Smooth muscle cell of trachea (primary cell): Measurements from ENCODE around the gene TLCD5. TPM values are rescaled to one million over a fixed set of nuclear protein-coding genes. Genes with fewer than 3 reads are reported as not detected.

Experiments used
- total RNA-seq: library from RNA; depleted of rRNA; stranded (reverse); fragments of >200 nt; gene quantifications from 2 replicates; pipeline ENCODE4 v1.2.1, GENCODE V29; 2014

TLCD5 gene
- 9.4 and 10.0 TPM in 2 replicates for total RNA-seq

DNA sequence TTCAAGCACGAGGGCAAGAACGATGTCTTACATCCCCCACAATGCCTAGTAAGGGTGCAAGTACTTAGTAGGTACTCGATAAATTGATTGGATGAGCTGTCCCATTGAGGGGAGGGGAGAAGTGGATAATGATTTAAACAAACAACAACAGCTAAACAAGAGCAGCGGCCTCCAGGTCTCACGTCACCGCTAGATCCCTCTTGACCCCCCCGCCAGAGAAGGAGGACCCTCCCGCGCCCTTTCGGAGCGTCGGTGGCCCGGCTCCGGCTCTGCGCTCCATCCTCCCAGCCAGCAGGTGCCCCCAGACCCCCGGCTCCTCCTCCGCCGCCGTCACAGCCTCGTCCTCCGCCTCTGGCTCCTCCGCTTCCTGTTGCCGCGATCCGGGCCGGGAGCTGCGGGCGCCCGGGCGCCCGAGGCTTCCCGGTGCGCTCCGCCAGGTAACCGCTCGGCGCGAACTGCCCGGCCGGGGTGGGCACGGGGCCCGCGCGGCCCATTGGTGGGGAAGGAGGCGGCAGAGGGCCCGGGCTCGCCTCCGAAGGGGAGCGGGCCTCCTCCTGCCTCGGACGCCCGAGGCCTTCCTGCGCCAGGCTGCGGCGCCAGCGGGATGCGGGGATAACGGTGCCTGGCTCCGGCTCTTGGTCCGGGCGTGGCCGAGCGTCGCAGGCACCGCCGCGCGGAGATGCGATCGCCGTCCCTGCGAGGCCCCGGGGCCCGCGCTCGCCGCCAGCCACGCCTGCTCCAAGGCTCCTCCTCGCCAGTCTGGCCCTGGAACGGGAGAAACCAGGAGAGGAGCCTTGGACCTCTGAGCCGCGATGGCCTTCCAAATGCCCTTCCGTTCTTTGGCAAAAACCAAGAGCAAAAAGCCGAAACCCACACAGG lies at the start of gene TLCD5:
TLCD5 (plus strand) TSS at position 368 of the 879 bp plus-strand sequence. CDS start 2,143 bp downstream, outside the sequence.

DNA sequence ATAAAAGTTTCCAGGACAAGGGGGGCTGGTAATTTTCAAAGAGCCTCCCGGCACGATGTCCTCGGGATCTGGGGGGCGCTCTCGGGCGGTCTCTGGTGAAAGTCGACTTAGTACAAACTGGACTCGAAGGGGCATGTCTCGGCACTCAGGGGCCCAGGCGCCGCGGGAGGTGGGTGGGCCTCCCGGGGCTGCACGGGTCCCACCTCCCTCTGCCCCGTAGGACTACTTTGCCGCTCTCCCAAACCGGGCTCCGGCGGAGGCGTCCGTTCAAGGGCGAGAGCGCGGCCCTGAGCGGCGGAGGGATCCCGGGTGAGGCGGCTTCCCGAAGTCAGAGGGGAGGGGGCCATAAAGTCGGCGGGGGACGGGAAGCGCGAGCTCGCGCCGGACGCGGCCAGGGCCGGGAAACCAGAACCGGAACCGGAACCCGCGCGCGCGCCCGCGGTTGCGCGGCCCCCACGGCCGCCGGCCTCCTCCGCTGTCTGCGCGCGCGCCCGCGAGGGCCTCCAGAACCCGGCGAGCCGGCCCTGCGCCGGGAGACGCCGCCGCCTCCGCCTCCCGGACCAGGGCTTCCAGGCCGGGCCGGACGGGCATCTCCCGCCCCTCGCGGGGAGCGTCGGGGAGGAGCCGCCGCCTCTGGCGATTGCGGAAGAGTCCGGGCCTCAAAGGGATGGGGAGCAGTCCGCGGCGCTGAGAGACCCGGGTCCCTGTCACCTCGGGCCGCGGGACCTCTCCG lies 11.0 kb downstream of the TLCD5 start, which contains the start of gene ARHGEF12:
ARHGEF12 (plus strand) TSS at position 506 of the 733 bp plus-strand sequence. CDS start 831 bp downstream, outside the sequence.

Other genes starting within 250 kb of the TLCD5 start
- 0.17 TPM in 1 of 2 replicates, not detected in the other for gene TRIM29, start 187.2 kb upstream of the TLCD5 start, total RNA-seq
- gene OAF, start 114.3 kb upstream of the TLCD5 start, total RNA-seq, result 51.2 and 139 TPM in 2 replicates
- under 0.01 and 0.29 TPM in 2 replicates for gene POU2F3, start 85.2 kb upstream of the TLCD5 start, total RNA-seq
- gene ARHGEF12, start 11.1 kb downstream of the TLCD5 start, total RNA-seq, result 101 and 124 TPM in 2 replicates
- gene GRIK4, start 186.4 kb downstream of the TLCD5 start, total RNA-seq, result 0.15 and 0.99 TPM in 2 replicates